Upper lobe of right lung (tissue), 1 donor: ENCODE results near the gene SOX4. TPM values are rescaled to one million over a fixed set of nuclear protein-coding genes. Genes with fewer than 3 reads are reported as not detected.

ENCODE experiments used
- ATAC-seq: fragments of 200-7000 bp; cut with Tn5 transposase; one replicate; pipeline ENCODE4 v1.9.1; 2020; ENCODE audit warnings: mild to moderate bottlenecking, moderate library complexity
- DNase-seq: peaks from one replicate; pipeline ENCODE4 v3.0.0-alpha.2; 2020
- H3K27ac ChIP-seq: fragments of 200-600 bp; one replicate; pipeline ENCODE4 v1.8.0; 2022
- H3K27me3 ChIP-seq: fragments of 200-600 bp; one replicate; pipeline ENCODE4 v1.8.0; 2022; ENCODE audit warnings: mild to moderate bottlenecking
- H3K36me3 ChIP-seq: fragments of 200-600 bp; one replicate; pipeline ENCODE4 v1.8.0; 2022
- H3K4me1 ChIP-seq: fragments of 200-600 bp; one replicate; pipeline ENCODE4 v1.8.0; 2022
- H3K4me3 ChIP-seq: fragments of 200-600 bp; one replicate; pipeline ENCODE4 v1.8.0; 2022; ENCODE audit warnings: mild to moderate bottlenecking
- H3K9me3 ChIP-seq: fragments of 200-600 bp; one replicate; pipeline ENCODE4 v1.8.0; 2022
- CTCF ChIP-seq: fragments of 200-600 bp; IDR thresholded peaks from one replicate; pipeline ENCODE4 v1.8.0; 2022; ENCODE audit warnings: antibody characterized with exemption
- intact Hi-C: fragments of 100-400 bp; cut with DNase I; formaldehyde crosslinking; loops from one replicate; pipeline ENCODE4 v1.11.0; 2022
- total RNA-seq: library from RNA; stranded (reverse); fragmentation: NEBNext Ultra II Directional; extraction: Animal tissue kit (Norgen Biotek cat#: 25700); gene quantifications from one replicate; pipeline ENCODE4 v1.2.1, GENCODE V29; 2021
- donor health status: DM: no; HTN: yes; CAD: no; lungs with severe emphysema.

The SOX4 gene
- total RNA-seq, 1 donor from 2014 or later: 20.0 TPM

GRCh38 chr6:21559238-21559637 is 34.3 kb upstream of the SOX4 start:
- no peak for TF ChIP-seq CTCF
- Histone ChIP-seq H3K27me3 (no peaks in the 10 kb centered on the region), H3K27ac (no peak overlapping the region), H3K9me3 (no peaks in the 10 kb centered on the region), H3K36me3 (no peaks in the 10 kb centered on the region), H3K4me3 (no peak overlapping the region), H3K4me1 (no peaks in the 10 kb centered on the region)
- intact Hi-C loops: no loop called here
- DNase-seq: no peak
- no peak for ATAC-seq

GRCh38 chr6:21560249-21560648 is 33.3 kb upstream of the SOX4 start:
- ATAC-seq: no peak

GRCh38 chr6:21565431-21565830 is 28.1 kb upstream of the SOX4 start:
- intact Hi-C loops: no loop called here
- Histone ChIP-seq H3K9me3 (no peaks in the 10 kb centered on the region), H3K27me3 (no peaks in the 10 kb centered on the region), H3K4me1 (no peaks in the 10 kb centered on the region), H3K27ac (no peak overlapping the region), H3K36me3 (no peaks in the 10 kb centered on the region), H3K4me3 (no peak overlapping the region)
- DNase-seq (no peak), ATAC-seq (no peak)
- TF ChIP-seq CTCF: no peak

More at GRCh38 chr6:21560249-21560648, 33.3 kb upstream of the SOX4 start:
- TF ChIP-seq CTCF: no peak
- H3K27ac ChIP-seq: no peak overlapping the region
- no peaks in the 10 kb centered on the region for H3K4me1 ChIP-seq
- intact Hi-C loops: no loop called here
- H3K9me3 ChIP-seq: no peaks in the 10 kb centered on the region
- no peaks in the 10 kb centered on the region for H3K27me3 ChIP-seq
- no peaks in the 10 kb centered on the region for H3K36me3 ChIP-seq
- no peak for DNase-seq
- H3K4me3 ChIP-seq: no peak overlapping the region

- DNase-seq (no peak), ATAC-seq (no peak)
- peaks cover 7% of the 10 kb centered on the region for H3K9me3 ChIP-seq
- no peak overlapping the region for H3K4me3 ChIP-seq
- H3K4me1 ChIP-seq: no peaks in the 10 kb centered on the region
- no peaks in the 10 kb centered on the region for H3K27me3 ChIP-seq
- H3K36me3 ChIP-seq: no peaks in the 10 kb centered on the region
- H3K27ac ChIP-seq: no peak overlapping the region
- intact Hi-C loops: no loop called here
- TF ChIP-seq CTCF: no peak
Measured at GRCh38 chr6:21578523-21578922, 15.0 kb upstream of the SOX4 start.

GRCh38 chr6:21582651-21583050 is 10.9 kb upstream of the SOX4 start:
- H3K4me1 ChIP-seq: peaks cover 7% of the 10 kb centered on the region
- ATAC-seq: no peak
- no peak for DNase-seq
- no peak overlapping the region for H3K4me3 ChIP-seq
- H3K27ac ChIP-seq: no peak overlapping the region
- H3K9me3 ChIP-seq: peaks cover 7% of the 10 kb centered on the region
- no peak for TF ChIP-seq CTCF
- intact Hi-C loops: loop anchor here (10.0 kb wide), 1 partner anchor 1018 kb away; no protein-coding TSS in a partner anchor
- H3K36me3 ChIP-seq: no peaks in the 10 kb centered on the region
- no peaks in the 10 kb centered on the region for H3K27me3 ChIP-seq

GRCh38 chr6:21586300-21586699 is 7.3 kb upstream of the SOX4 start:
- H3K4me3 ChIP-seq: no peak overlapping the region

More at GRCh38 chr6:21586300-21586699, 7.3 kb upstream of the SOX4 start:
- intact Hi-C loops: loop anchor here (10.0 kb wide), 1 partner anchor 1021 kb away; no protein-coding TSS in a partner anchor
- DNase-seq (no peak), ATAC-seq (no peak)
- Histone ChIP-seq H3K27ac (no peak overlapping the region), H3K4me1 (peaks cover 7% of the 10 kb centered on the region), H3K9me3 (no peaks in the 10 kb centered on the region), H3K27me3 (no peaks in the 10 kb centered on the region), H3K36me3 (no peaks in the 10 kb centered on the region)
- TF ChIP-seq CTCF: no peak
